A549 (cell line): ENCODE measurements around the gene ATP8A2. TPM values are rescaled to one million over a fixed set of nuclear protein-coding genes. Genes with fewer than 3 reads are reported as not detected.

ENCODE experiments used
- ATAC-seq, 2 experiments: fragments of 200-7000 bp in 1 of 2; fragments of >200 bp in 1 of 2; cut with Nextera tagmentation in 1 of 2; cut with Tn5 transposase in 1 of 2; 3 replicates each; pipeline versions ENCODE4 v1.8.0 to v1.9.1; 2018 to 2020; ENCODE audit warnings: mild to moderate bottlenecking in 1 of 2, moderate library complexity in 1 of 2
- CTCF ChIA-PET: fragments of 300-600 bp; sonication (Branson Sonifier 250); formaldehyde crosslinking; extraction: SDS; loops from one replicate; lab custom pipeline; 2021; ENCODE audit warnings: antibody characterized with exemption, inconsistent platforms; lab: Yijun Ruan, JAX
- POLR2A ChIA-PET: fragments of 350-600 bp; formaldehyde crosslinking; extraction: SDS; loops from one replicate; lab custom pipeline; 2021; ENCODE audit warnings: antibody characterized with exemption, inconsistent platforms; lab: Yijun Ruan, JAX
- DNase-seq, 2 experiments: peaks; one replicate each; pipeline versions ENCODE4 v3.0.0 to v3.0.0-alpha.2; 2011 to 2016; ENCODE audit warnings: low read depth in 1 of 2, low spot score in 1 of 2
- FAIRE-seq: peaks from 2 replicates; lab custom pipeline; 2011; peaks lifted over from hg19 to GRCh38; lab: Jason Lieb, UNC
- H3K27ac ChIP-seq, 2 experiments: fragments of >200 bp; sonication (Bioruptor Twin); formaldehyde crosslinking; 3 replicates each; pipeline ENCODE4 v1.5.1; 2016 to 2017
- H3K4me1 ChIP-seq: fragments of >200 bp; sonication (Bioruptor Twin); formaldehyde crosslinking; 3 replicates; pipeline ENCODE4 v1.6.1; 2016
- H3K4me2 ChIP-seq: fragments of >200 bp; sonication (Bioruptor Twin); formaldehyde crosslinking; 3 replicates; pipeline ENCODE4 v1.6.1; 2016
- H3K4me3 ChIP-seq: fragments of >200 bp; sonication (Bioruptor Twin); formaldehyde crosslinking; 3 replicates; pipeline ENCODE4 v1.5.1; 2016
- H3K9me3 ChIP-seq: fragments of >200 bp; sonication (Bioruptor Twin); formaldehyde crosslinking; 3 replicates; pipeline ENCODE4 v1.6.1; 2016
- ATOH8 ChIP-seq: fragments of 250-450 bp; sonication (Bioruptor Pico); IDR thresholded peaks from 2 replicates; pipeline ENCODE4 v1.5.0; 2020; ENCODE audit warnings: low read depth, mild to moderate bottlenecking, moderate library complexity
- CBX2 ChIP-seq: fragments of 200-600 bp; sonication (generic); IDR thresholded peaks from 2 replicates; pipeline ENCODE4 v1.6.1; 2016; ENCODE audit warnings: low read depth, mild to moderate bottlenecking, borderline replicate concordance
- CHD2 ChIP-seq: fragments of 150-350 bp; IDR thresholded peaks from 2 replicates; pipeline ENCODE4 v1.6.1; 2014; ENCODE audit warnings: low read length; ENCODE audit not compliant: partially characterized antibody
- CTCF ChIP-seq: fragments of >200 bp; sonication (Bioruptor Twin); formaldehyde crosslinking; IDR thresholded peaks from 3 replicates; pipeline ENCODE4 v1.5.1; 2016
- E2F6 ChIP-seq: IDR thresholded peaks from 2 replicates; pipeline ENCODE4 v1.6.1; 2012; ENCODE audit warnings: low read depth, borderline replicate concordance
- EHF ChIP-seq: fragments of 250-450 bp; sonication (Bioruptor Pico); IDR thresholded peaks from 2 replicates; pipeline ENCODE4 v1.5.0; 2020; ENCODE audit warnings: mild to moderate bottlenecking
- EHMT2 ChIP-seq: fragments of 200-600 bp; sonication (generic); IDR thresholded peaks from 2 replicates; pipeline ENCODE4 v1.6.1; 2016; ENCODE audit warnings: antibody characterized with exemption, low read depth, mild to moderate bottlenecking, moderate library complexity
- ELK1 ChIP-seq: fragments of 150-350 bp; IDR thresholded peaks from 2 replicates; pipeline ENCODE4 v1.6.1; 2014; ENCODE audit warnings: low read depth, mild to moderate bottlenecking, low read length
- EP300 ChIP-seq, 2 experiments: fragments of >200 bp; sonication (Bioruptor Twin); formaldehyde crosslinking; IDR thresholded peaks; 2 replicates in 1 of 2; 3 replicates in 1 of 2; pipeline ENCODE4 v1.6.1; 2016 to 2017
- FOSL2 ChIP-seq, 2 experiments: fragments of 450-650 bp in 1 of 2; fragments of >200 bp in 1 of 2; sonication (Bioruptor Twin) in 1 of 2; formaldehyde crosslinking; IDR thresholded peaks; 2 replicates each; pipeline versions ENCODE4 v1.5.0 to v1.6.1; 2016 to 2020; ENCODE audit warnings: mild to moderate bottlenecking in 1 of 2, moderate library complexity in 1 of 2
- FOXS1 ChIP-seq: fragments of 250-450 bp; sonication (Bioruptor Pico); IDR thresholded peaks from 2 replicates; pipeline ENCODE4 v1.5.0; 2020; ENCODE audit warnings: mild to moderate bottlenecking, moderate library complexity
- GATA3 ChIP-seq: IDR thresholded peaks from 2 replicates; pipeline ENCODE4 v1.6.1; 2012; ENCODE audit warnings: borderline replicate concordance
- HMGXB4 ChIP-seq: fragments of 250-450 bp; sonication (Bioruptor Pico); IDR thresholded peaks from 2 replicates; pipeline ENCODE4 v1.5.0; 2021; ENCODE audit warnings: mild to moderate bottlenecking, moderate library complexity, borderline replicate concordance
- HOXA7 ChIP-seq: fragments of 250-450 bp; sonication (Bioruptor Pico); IDR thresholded peaks from 2 replicates; pipeline ENCODE4 v1.5.0; 2020; ENCODE audit warnings: mild to moderate bottlenecking, moderate library complexity
- HOXB13 ChIP-seq: fragments of 250-450 bp; sonication (Bioruptor Pico); IDR thresholded peaks from 2 replicates; pipeline ENCODE4 v1.5.0; 2020; ENCODE audit warnings: low read depth, mild to moderate bottlenecking, moderate library complexity
- HOXB5 ChIP-seq: fragments of 250-450 bp; sonication (Bioruptor Pico); IDR thresholded peaks from 2 replicates; pipeline ENCODE4 v1.5.0; 2020; ENCODE audit warnings: mild to moderate bottlenecking, moderate library complexity
- JUN ChIP-seq, 2 experiments: fragments of >200 bp; sonication (Bioruptor Twin); formaldehyde crosslinking; IDR thresholded peaks; 2 replicates in 1 of 2; 3 replicates in 1 of 2; pipeline ENCODE4 v1.6.1; 2016 to 2017
- KDM1A ChIP-seq: fragments of 200-600 bp; sonication (generic); IDR thresholded peaks from 2 replicates; pipeline ENCODE4 v1.6.1; 2016; ENCODE audit warnings: low read depth, mild to moderate bottlenecking
- KDM5A ChIP-seq: fragments of 200-600 bp; sonication (generic); IDR thresholded peaks from 2 replicates; pipeline ENCODE4 v1.6.1; 2016; ENCODE audit warnings: antibody characterized with exemption, mild to moderate bottlenecking
- MAX ChIP-seq: IDR thresholded peaks from 2 replicates; pipeline ENCODE4 v1.6.1; 2012
- MAZ ChIP-seq: fragments of 150-350 bp; IDR thresholded peaks from 2 replicates; pipeline ENCODE4 v1.6.1; 2014; ENCODE audit warnings: antibody characterized with exemption, low read depth, low read length, borderline replicate concordance
- POLR2AphosphoS2 ChIP-seq: conservative IDR thresholded peaks from 2 replicates; pipeline ENCODE4 v1.6.1; 2012; ENCODE audit warnings: low read length, improper control_type of control experiment, inconsistent platforms
- RAD21 ChIP-seq, 2 experiments: fragments of >200 bp in 1 of 2; sonication (Bioruptor Twin) in 1 of 2; formaldehyde crosslinking in 1 of 2; IDR thresholded peaks in 1 of 2; conservative IDR thresholded peaks in 1 of 2; 2 replicates in 1 of 2; 3 replicates in 1 of 2; pipeline ENCODE4 v1.6.1; 2012 to 2018; ENCODE audit warnings: inconsistent platforms in 1 of 2
- RFX5 ChIP-seq: fragments of 450-650 bp; IDR thresholded peaks from 2 replicates; pipeline ENCODE4 v1.7.1; 2014; ENCODE audit warnings: antibody characterized with exemption, mild to moderate bottlenecking, moderate library complexity
- RNF2 ChIP-seq: fragments of 200-600 bp; sonication (generic); IDR thresholded peaks from 2 replicates; pipeline ENCODE4 v1.6.1; 2016; ENCODE audit warnings: low read depth, mild to moderate bottlenecking, antibody characterized with exemption, moderate library complexity, borderline replicate concordance
- USF2 ChIP-seq: fragments of 450-650 bp; IDR thresholded peaks from 2 replicates; pipeline ENCODE4 v1.6.1; 2014; ENCODE audit warnings: antibody characterized with exemption
- ZSCAN20 ChIP-seq: fragments of 250-450 bp; sonication (Bioruptor Pico); IDR thresholded peaks from 2 replicates; pipeline ENCODE4 v1.8.0; 2022; ENCODE audit warnings: mild to moderate bottlenecking, moderate library complexity
- WGBS: methylation state at CpG from one replicate; pipeline ENCODE4 v1.1.6; 2017; ENCODE audit errors: missing lambda C conversion rate; 5-methylcytosine and 5-hydroxymethylcytosine counted together
- polyA plus RNA-seq, 4 experiments: library from polyadenylated mRNA; depleted of rRNA in 3 of 4; stranded (reverse); fragments of >200 nt; fragmentation: RNase III in 1 of 4; extraction: RNeasy Plus Mini Kit Qiagen cat#74134 plus additional on column Dnase treatment in 1 of 4; gene quantifications; 2 replicates in 3 of 4; 3 replicates in 1 of 4; pipeline ENCODE4 v1.2.3, GENCODE V29; 2011 to 2017

ATP8A2 gene
- polyA plus RNA-seq, 2 of the 4 experiments (the other 2 are of a cell fraction): 0.03 TPM; not detected in 1

- no peak overlapping the region for H3K4me2 ChIP-seq
- no peak for DNase-seq
- ChIA-PET CTCF (interaction anchor here (0.9 to 2.6 kb wide), 2 partner anchors 14 to 144 kb away, joined by 3 to 11 read pairs; no protein-coding TSS in a partner anchor), POLR2A (no interaction called here)
- TF ChIP-seq EHMT2 (no peak), CTCF (no peak), JUN (IDR thresholded peaks at IDR 0.05) (no peak), ELK1 (no peak), MAX (no peak), HMGXB4 (CRISPR knock-in tag) (no peak), FOXS1 (CRISPR knock-in tag) (no peak), ZSCAN20 (CRISPR knock-in tag) (no peak), RAD21 (conservative IDR thresholded peaks at IDR 0.05 in 1 of 2, IDR thresholded peaks at IDR 0.05 in 1 of 2) (no peak), RFX5 (no peak), CHD2 (no peak), RNF2 (no peak), HOXA7 (CRISPR knock-in tag) (no peak), HOXB13 (no peak), MAZ (no peak), EP300 (IDR thresholded peaks at IDR 0.05) (no peak), KDM5A (no peak), KDM1A (no peak)
- no peak for ATAC-seq
- no peak for FAIRE-seq
- H3K4me3 ChIP-seq: no peak overlapping the region
- WGBS: 26% methylated on average over 3 of the region's 7 CpGs
- no peaks in the 10 kb centered on the region; the same call in 2 of the 3 replicates for H3K4me1 ChIP-seq
- no peak overlapping the region for H3K27ac ChIP-seq
- no peaks in the 10 kb centered on the region for H3K9me3 ChIP-seq
Observed at GRCh38 chr13:25377244-25377962, 5.6 kb downstream of the ATP8A2 start.

GRCh38 chr13:25378528-25378927 is 6.8 kb downstream of the ATP8A2 start:
- H3K9me3 ChIP-seq: no peaks in the 10 kb centered on the region
- ChIA-PET CTCF (interaction anchor here (0.7 kb wide), 1 partner anchor 16 kb away, joined by 4 read pairs; no protein-coding TSS in a partner anchor), POLR2A (no interaction called here)
- FAIRE-seq: no peak
- H3K4me2 ChIP-seq: no peak overlapping the region
- no peaks in the 10 kb centered on the region for H3K4me1 ChIP-seq
- 61% methylated on average over 5 of the region's 5 CpGs for WGBS
- ATAC-seq: no peak
- H3K4me3 ChIP-seq: no peak overlapping the region
- H3K27ac ChIP-seq: no peak overlapping the region
- no peak for DNase-seq
- TF ChIP-seq HMGXB4 (CRISPR knock-in tag): no peak
- no peak for TF ChIP-seq HOXB5 (CRISPR knock-in tag)
- no peak for TF ChIP-seq CBX2
- no peak for TF ChIP-seq POLR2AphosphoS2
- TF ChIP-seq USF2: no peak
- no peak for TF ChIP-seq ATOH8 (CRISPR knock-in tag)
- no peak for TF ChIP-seq KDM1A
- TF ChIP-seq E2F6: no peak
- no peak for TF ChIP-seq FOSL2 (IDR thresholded peaks at IDR 0.05)
- no peak for TF ChIP-seq FOSL2 (CRISPR knock-in tag; IDR thresholded peaks at IDR 0.05)
- no peak for TF ChIP-seq EHF (CRISPR knock-in tag)
- no peak for TF ChIP-seq GATA3
